Subcutaneous abdominal adipose tissue (tissue), 5 donors: Measurements from ENCODE around the gene THAP3.

Experiments
- H3K27ac ChIP-seq: one replicate; pipeline ENCODE4 v1.7.0; 2013; ENCODE audit warnings: low read depth, mild to moderate bottlenecking, inconsistent platforms, low read length, moderate library complexity
- H3K27me3 ChIP-seq, 5 donors: one replicate each; pipeline ENCODE4 v1.7.0; 2013; ENCODE audit warnings: low read length in 5 of 5, inconsistent platforms in 1 of 5; ENCODE audit not compliant: control insufficient read depth in 5 of 5, insufficient read depth in 4 of 5
- H3K36me3 ChIP-seq, 5 donors: one replicate each; pipeline ENCODE4 v1.7.0; 2013; ENCODE audit warnings: low read length in 5 of 5; ENCODE audit not compliant: control insufficient read depth in 5 of 5, insufficient read depth in 5 of 5
- H3K4me1 ChIP-seq, 5 donors: one replicate each; pipeline ENCODE4 v1.7.0; 2013; ENCODE audit warnings: low read length in 5 of 5, mild to moderate bottlenecking in 3 of 5, moderate library complexity in 1 of 5; ENCODE audit not compliant: control insufficient read depth in 5 of 5, insufficient read depth in 5 of 5
- H3K4me3 ChIP-seq, 5 donors: one replicate each; pipeline ENCODE4 v1.7.0; 2013; ENCODE audit warnings: low read length in 5 of 5, low read depth in 1 of 5
- H3K9ac ChIP-seq, 5 donors: one replicate each; pipeline ENCODE4 v1.7.0; 2013; ENCODE audit warnings: low read length in 5 of 5, mild to moderate bottlenecking in 4 of 5, moderate library complexity in 3 of 5
- H3K9me3 ChIP-seq, 5 donors: one replicate each; pipeline ENCODE4 v1.7.0; 2013; ENCODE audit warnings: low read length in 5 of 5; ENCODE audit not compliant: control insufficient read depth in 5 of 5
- donor health status: healthy.
- donor health status: healthy.
- donor health status: healthy.
- donor health status: healthy.
- donor health status: healthy.

Gene THAP3

DNA sequence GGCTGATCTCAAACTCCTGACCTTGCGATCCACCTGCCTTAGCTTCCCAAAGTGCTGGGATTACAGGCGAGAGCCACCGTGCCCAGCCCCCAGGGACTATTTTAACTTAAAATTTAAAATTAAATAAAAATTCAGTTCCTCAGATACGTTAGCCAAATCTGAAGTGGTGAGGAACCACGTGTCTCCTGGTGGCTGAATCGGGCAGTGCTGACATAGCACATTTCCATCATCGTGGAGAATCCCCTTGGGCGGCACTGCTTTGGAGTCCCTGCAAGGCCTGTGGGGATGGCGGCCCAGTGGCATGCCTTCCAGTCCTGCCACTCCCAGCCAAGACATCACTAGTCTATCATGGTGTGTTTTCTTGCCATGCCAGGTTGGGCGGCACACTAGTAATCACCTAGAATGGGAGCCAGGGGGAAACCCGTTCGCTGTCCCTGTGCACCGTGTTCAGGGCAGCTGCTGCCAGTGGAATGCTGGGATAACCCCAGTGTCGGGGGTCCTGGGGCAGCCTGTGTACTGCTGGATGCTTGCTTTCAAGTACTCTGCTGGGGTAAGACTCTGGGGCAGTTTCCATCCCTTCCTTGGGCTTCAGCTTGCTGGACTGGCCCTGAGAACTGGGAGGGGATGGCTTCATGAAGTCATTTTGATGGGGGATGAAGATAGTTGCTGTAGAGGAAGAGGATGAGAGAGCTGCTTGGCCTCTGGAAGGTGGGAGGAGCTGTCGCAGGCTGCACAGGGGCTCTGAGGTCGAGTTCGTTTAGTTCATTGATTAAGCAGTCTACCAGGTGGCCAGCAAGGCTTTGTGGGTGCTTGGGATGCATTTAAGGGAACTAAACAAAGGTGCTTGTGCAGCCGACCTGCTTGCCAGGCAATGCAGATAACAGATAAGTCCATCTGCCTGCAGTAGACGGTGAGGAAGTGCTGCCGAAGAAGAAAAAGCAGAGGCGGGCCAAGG is 40.3 kb upstream of the THAP3 start:
- no peaks in the 10 kb centered on the region for H3K27me3 ChIP-seq
- no peaks in the 10 kb centered on the region for H3K9me3 ChIP-seq
- peaks cover 8 to 65% (median 41%) of the 10 kb centered on the region in 5 donors for H3K4me1 ChIP-seq
- H3K9ac ChIP-seq, result no peak overlapping the region
- H3K36me3 ChIP-seq, result peaks cover 0 to 34% (median 20%) of the 10 kb centered on the region in 5 donors
- H3K4me3 ChIP-seq, result no peak overlapping the region
- no peak overlapping the region for H3K27ac ChIP-seq

DNA sequence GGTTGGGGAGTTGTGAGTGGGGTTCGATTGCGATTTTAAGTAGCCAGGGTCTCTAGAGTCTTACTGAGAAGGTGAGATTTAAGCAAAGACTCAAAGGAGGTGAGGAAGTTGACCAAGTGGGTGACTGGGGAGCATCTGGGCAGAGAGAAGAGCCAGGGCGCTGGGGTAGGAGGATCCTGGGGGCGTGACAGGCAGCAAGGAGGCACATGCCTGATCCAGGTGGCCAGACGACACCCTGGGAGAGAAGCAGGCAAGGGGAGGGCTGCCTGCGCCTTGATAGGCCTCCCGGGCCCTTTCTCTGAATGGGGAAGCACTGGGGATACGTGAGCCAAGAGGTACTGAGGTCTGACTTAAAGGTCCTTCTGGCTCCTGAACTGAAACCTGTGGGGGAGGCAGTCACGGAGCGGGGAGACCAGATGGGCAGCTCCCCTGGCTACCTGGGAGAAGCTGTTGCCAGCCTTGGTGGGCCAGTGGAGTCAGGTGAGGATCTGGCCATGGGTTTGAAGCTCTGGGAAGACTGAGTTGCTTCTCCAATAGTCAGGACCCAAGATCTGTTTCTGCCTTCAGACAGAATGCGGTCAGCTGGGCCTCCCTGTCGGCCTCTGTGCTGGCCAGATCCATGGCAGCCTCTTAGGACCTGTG is 39.5 kb upstream of the THAP3 start:
- peaks cover 0 to 42% (median 28%) of the 10 kb centered on the region in 5 donors for H3K36me3 ChIP-seq
- no peak overlapping the region for H3K9ac ChIP-seq
- H3K27ac ChIP-seq, result no peak overlapping the region
- no peaks in the 10 kb centered on the region for H3K27me3 ChIP-seq
- H3K4me3 ChIP-seq, result no peak overlapping the region
- peaks cover 8 to 67% (median 42%) of the 10 kb centered on the region in 5 donors for H3K4me1 ChIP-seq
- no peaks in the 10 kb centered on the region for H3K9me3 ChIP-seq

DNA sequence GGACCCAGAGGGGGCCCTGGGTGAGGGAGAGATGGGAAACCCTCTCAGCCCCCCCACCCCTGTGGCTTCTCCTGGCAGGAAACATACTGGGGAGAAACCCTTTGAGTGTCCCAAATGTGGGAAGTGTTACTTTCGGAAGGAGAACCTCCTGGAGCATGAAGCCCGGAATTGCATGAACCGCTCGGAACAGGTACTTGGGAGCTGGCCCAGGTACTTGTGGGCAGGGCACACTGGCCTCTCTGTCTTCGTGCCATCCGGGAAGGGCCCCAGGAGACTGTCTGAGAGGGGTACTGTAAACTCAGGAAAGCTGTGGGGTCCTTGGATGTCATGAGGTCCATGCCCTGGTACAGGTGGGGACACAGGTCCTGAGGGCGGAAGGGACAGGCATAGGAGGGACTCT is 38.8 kb upstream of the THAP3 start:
- H3K36me3 ChIP-seq, result peaks cover 0 to 48% (median 33%) of the 10 kb centered on the region in 5 donors
- peaks cover 5 to 67% (median 39%) of the 10 kb centered on the region in 5 donors for H3K4me1 ChIP-seq
- H3K9me3 ChIP-seq, result no peaks in the 10 kb centered on the region
- no peak overlapping the region for H3K4me3 ChIP-seq
- H3K9ac ChIP-seq, result no peak overlapping the region
- no peak overlapping the region for H3K27ac ChIP-seq
- H3K27me3 ChIP-seq, result no peaks in the 10 kb centered on the region

DNA sequence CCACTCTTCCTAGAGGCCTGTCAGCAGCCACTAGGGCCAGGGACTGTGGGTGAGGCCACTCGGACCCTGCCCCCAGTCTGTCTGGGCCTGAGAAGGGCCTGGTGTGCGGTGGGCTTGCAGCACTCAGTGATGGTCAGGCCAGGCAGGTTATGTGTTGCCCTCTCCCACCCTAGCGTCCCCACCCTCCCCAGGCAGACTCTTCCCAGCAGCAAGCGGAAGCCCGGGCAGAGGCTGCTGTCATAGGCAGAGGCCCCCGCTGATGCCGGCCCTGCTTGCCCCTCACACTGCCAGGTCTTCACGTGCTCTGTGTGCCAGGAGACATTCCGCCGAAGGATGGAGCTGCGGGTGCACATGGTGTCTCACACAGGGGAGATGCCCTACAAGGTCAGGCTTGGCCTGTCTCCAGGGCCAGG is 38.3 kb upstream of the THAP3 start:
- Histone ChIP-seq H3K36me3 (peaks cover 0 to 53% (median 38%) of the 10 kb centered on the region in 5 donors), H3K27me3 (no peaks in the 10 kb centered on the region), H3K9me3 (no peaks in the 10 kb centered on the region), H3K27ac (no peak overlapping the region), H3K9ac (no peak overlapping the region), H3K4me3 (no peak overlapping the region), H3K4me1 (peaks cover 3 to 67% (median 39%) of the 10 kb centered on the region in 5 donors)

DNA sequence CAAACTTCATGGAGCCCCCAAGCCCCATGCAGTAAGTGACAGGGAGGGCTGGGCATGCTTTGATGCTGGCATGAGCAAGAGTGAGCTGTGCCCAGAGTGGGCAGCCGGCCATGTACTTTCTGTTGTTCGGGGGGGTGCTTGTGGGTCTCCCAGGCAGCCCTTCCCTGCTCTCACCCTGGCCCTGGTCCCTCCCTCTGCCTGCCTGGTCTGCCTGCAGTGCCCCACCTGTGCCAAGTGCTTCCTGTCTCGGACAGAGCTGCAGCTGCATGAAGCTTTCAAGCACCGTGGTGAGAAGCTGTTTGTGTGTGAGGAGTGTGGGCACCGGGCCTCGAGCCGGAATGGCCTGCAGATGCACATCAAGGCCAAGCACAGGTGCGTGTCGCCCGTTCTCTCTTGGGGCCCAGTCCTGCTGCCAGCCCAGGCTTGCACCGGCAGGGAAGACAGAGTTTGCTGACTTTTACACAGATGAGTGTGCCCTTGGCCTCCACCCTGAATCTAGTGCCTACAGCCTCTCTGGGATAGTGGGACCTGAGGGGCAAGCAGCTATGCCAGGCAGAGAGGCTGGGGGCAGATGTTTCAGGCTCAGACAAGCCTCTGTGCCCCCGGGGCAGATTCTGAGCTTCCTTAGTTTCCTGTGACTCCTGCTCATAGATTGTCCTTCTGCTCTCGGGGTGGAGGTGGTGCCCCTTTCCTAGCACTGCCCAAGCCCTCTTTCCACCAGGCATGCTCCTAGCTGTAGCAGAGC is 37.2 kb upstream of the THAP3 start:
- Histone ChIP-seq H3K27ac (no peak overlapping the region), H3K4me1 (peaks cover 2 to 68% (median 40%) of the 10 kb centered on the region in 5 donors), H3K4me3 (no peak overlapping the region), H3K36me3 (peaks cover 0 to 64% (median 47%) of the 10 kb centered on the region in 5 donors), H3K27me3 (no peaks in the 10 kb centered on the region), H3K9ac (no peak overlapping the region), H3K9me3 (no peaks in the 10 kb centered on the region)

DNA sequence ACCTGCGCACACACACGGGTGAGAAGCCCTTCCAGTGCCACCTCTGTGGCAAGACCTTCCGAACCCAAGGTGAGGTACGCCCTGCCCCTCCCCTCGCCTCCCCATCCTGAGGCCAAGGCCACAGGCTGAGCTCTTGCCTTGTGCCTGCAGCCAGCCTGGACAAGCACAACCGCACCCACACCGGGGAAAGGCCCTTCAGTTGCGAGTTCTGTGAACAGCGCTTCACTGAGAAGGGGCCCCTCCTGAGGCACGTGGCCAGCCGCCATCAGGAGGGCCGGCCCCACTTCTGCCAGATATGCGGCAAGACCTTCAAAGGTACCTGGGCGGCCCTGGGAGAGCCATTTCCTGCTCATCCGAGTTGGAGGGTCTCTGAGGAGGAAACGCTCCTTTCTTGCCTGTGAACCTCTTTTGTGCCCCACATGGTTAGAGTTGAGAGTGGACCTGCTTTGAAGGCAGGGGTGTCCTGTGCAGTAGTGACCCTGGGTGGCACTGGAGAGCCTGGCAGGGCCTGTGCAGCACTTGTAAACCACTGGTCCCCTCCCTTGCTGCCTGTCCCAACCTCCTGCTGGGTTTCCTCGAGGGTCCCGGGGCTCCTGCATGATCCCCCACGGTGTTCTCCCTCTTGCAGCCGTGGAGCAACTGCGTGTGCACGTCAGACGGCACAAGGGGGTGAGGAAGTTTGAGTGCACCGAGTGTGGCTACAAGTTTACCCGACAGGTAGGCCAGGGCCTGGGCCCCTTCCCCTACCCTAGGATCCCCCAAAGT is 36.4 kb upstream of the THAP3 start:
- no peaks in the 10 kb centered on the region for H3K9me3 ChIP-seq
- peaks cover 0 to 72% (median 56%) of the 10 kb centered on the region in 5 donors for H3K36me3 ChIP-seq
- no peaks in the 10 kb centered on the region for H3K27me3 ChIP-seq
- H3K4me1 ChIP-seq, result peaks cover 2 to 76% (median 49%) of the 10 kb centered on the region in 5 donors
- no peak overlapping the region for H3K27ac ChIP-seq
- no peak overlapping the region for H3K4me3 ChIP-seq
- no peak overlapping the region for H3K9ac ChIP-seq

DNA sequence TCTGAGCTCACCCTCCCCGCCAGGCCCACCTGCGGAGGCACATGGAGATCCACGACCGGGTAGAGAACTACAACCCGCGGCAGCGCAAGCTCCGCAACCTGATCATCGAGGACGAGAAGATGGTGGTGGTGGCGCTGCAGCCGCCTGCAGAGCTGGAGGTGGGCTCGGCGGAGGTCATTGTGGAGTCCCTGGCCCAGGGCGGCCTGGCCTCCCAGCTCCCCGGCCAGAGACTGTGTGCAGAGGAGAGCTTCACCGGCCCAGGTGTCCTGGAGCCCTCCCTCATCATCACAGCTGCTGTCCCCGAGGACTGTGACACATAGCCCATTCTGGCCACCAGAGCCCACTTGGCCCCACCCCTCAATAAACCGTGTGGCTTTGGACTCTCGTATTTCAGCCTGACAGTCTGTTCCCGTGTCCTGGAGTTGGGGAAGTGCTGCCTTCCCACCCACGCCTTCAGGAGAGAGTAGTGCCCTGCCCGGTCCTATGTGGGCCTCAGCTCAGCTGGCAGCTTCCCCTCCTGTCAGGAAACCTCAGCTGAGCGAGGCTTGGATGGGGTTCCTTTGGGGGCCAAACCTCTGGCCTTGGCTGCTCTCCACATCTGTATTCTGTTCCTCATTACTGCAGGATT is 35.7 kb upstream of the THAP3 start:
- H3K9ac ChIP-seq, result peak overlapping the region in 2 of 5 donors; percentile 17 to 39

DNA sequence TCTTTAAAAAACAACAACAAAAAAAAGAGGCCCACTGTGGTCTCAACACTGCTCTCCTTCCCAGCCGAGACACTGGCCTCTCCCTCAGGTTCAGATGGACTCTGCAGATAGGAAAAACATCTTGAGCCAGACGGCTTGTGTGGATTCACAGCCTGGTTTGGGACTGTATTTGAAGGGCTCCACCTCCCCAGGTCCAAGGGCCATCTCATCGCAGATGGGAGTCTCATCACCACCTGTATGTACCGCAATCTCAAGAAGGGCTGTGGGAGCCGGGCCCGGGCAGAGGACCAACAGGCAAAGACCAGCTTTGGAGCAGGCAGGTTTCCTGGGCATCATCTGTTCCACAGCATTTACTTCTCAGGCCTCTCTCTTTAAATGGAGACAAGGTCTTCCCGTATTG is 34.6 kb upstream of the THAP3 start:
- Histone ChIP-seq H3K4me3 (no peak overlapping the region), H3K4me1 (peaks cover 4 to 77% (median 49%) of the 10 kb centered on the region in 5 donors), H3K9me3 (no peaks in the 10 kb centered on the region), H3K9ac (no peak overlapping the region), H3K27ac (no peak overlapping the region), H3K36me3 (peaks cover 0 to 90% (median 72%) of the 10 kb centered on the region in 5 donors), H3K27me3 (no peaks in the 10 kb centered on the region)

More for the DNA sequence above, 35.7 kb upstream of the THAP3 start:
- Histone ChIP-seq H3K9me3 (no peaks in the 10 kb centered on the region), H3K4me1 (peaks cover 2 to 80% (median 49%) of the 10 kb centered on the region in 5 donors), H3K4me3 (no peak overlapping the region), H3K27ac (no peak overlapping the region), H3K36me3 (peaks cover 0 to 79% (median 63%) of the 10 kb centered on the region in 5 donors), H3K27me3 (no peaks in the 10 kb centered on the region)

DNA sequence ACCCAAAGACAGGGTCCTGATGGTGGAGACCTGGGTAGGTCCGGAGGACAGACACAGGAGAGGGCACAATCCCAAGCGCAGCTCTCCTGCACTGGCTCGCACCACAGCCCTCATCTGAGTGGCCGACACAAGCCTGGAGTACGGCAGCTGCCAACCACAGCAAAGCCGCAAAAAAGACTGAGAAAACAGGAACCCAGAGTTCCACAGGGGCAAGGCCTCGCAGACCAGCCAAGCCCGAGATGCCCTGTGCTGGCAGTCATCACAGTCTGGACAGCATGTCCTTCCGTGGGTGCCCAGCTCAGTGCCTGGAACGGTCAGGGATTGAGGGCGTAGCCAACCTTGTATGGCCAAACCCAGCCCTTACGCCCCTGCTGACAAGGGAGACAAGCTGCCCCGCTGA is 33.4 kb upstream of the THAP3 start:
- peaks cover 0 to 97% (median 84%) of the 10 kb centered on the region in 5 donors for H3K36me3 ChIP-seq
- H3K27me3 ChIP-seq, result no peaks in the 10 kb centered on the region
- no peak overlapping the region for H3K27ac ChIP-seq
- H3K4me3 ChIP-seq, result peak overlapping the region in 1 of 5 donors; percentile 16
- no peak overlapping the region for H3K9ac ChIP-seq
- H3K9me3 ChIP-seq, result no peaks in the 10 kb centered on the region
- H3K4me1 ChIP-seq, result peaks cover 4 to 84% (median 54%) of the 10 kb centered on the region in 5 donors
